ENCODE data around the gene MED13L. TPM values are rescaled to one million over a fixed set of nuclear protein-coding genes. Genes with fewer than 3 reads are reported as not detected.

The MED13L gene
- total and polyA plus RNA-seq, 4 donors: 7.9 to 94.0 (median 37.7) TPM

DNA sequence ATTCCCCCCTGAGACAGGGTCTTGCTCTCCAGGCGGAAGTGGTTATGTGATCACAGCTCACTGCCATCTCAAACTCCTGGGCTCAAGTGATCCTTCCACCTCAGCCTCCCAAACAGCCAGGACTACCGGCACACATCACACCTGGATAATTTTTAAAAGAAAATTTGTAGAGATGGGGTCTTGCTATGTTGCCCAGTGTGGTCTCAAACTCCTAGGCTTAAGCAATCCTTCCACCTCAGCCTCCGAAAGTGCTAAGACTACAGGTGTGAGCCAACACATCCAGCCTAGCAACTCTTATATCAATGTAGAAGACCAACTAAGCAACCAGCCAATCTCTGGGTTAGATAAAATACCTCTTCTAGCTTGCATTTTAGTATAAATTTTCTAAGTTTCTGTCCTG, 297.2 kb downstream of the MED13L start:
- WGBS: 98% methylated on average over 3 of the region's 3 CpGs

DNA sequence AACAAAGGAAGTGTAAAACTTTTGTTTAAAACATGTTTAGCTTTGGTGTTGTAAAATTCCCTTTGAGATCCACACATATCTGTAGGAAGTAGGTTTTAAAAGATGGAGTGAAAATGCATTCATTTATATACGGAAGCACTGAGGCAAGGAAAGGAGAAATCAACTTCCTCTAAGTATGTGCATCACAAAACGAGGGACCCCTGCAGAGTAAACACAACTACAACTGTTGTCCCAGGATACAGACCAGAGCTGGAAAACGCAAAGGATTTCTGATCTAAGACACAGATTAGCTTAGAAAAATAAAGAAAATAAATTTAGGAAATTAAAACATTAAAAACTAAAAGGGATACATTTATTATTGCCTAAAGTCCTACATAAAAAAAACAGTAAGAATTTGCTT, 297.6 kb downstream of the MED13L start:
- no peak for DNase-seq (ENCODE audit: low spot score)
- no peak overlapping the region for H3K27ac ChIP-seq (ENCODE audit: low read depth in 1 of 2, low read length in 2 of 2)
- peaks cover 5 to 44% (median 28%) of the 10 kb centered on the region in 4 donors for H3K36me3 ChIP-seq (ENCODE audit: control insufficient read depth in 4 of 4, insufficient read depth in 3 of 4, low read depth in 1 of 4, low read length in 3 of 4)
- no peaks in the 10 kb centered on the region for H3K27me3 ChIP-seq (ENCODE audit: control insufficient read depth in 4 of 4, insufficient read depth in 4 of 4, low read length in 3 of 4)
- no peaks in the 10 kb centered on the region for H3K9me3 ChIP-seq (ENCODE audit: control insufficient read depth in 4 of 4, low read length in 3 of 4)
- 82% methylated on average over 3 of the region's 3 CpGs for WGBS
- peaks cover 0 to 5% (median 2%) of the 10 kb centered on the region in 4 donors for H3K4me1 ChIP-seq (ENCODE audit: control insufficient read depth in 4 of 4, insufficient read depth in 4 of 4, low read length in 3 of 4)
- H3K4me3 ChIP-seq (ENCODE audit: low read depth in 1 of 3, low read length in 3 of 3): no peak overlapping the region
- TF ChIP-seq HNF4G (IDR thresholded peaks at IDR 0.05): no peak
- TF ChIP-seq FOXA2 (IDR thresholded peaks at IDR 0.05): no peak
- TF ChIP-seq, protein P1, sequence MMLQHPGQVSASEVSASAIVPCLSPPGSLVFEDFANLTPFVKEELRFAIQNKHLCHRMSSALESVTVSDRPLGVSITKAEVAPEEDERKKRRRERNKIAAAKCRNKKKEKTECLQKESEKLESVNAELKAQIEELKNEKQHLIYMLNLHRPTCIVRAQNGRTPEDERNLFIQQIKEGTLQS (IDR thresholded peaks at IDR 0.05): no peak
- no peak for TF ChIP-seq YY1 (IDR thresholded peaks at IDR 0.05)
- TF ChIP-seq NR2F2 (IDR thresholded peaks at IDR 0.05): no peak
- TF ChIP-seq, protein P2, sequence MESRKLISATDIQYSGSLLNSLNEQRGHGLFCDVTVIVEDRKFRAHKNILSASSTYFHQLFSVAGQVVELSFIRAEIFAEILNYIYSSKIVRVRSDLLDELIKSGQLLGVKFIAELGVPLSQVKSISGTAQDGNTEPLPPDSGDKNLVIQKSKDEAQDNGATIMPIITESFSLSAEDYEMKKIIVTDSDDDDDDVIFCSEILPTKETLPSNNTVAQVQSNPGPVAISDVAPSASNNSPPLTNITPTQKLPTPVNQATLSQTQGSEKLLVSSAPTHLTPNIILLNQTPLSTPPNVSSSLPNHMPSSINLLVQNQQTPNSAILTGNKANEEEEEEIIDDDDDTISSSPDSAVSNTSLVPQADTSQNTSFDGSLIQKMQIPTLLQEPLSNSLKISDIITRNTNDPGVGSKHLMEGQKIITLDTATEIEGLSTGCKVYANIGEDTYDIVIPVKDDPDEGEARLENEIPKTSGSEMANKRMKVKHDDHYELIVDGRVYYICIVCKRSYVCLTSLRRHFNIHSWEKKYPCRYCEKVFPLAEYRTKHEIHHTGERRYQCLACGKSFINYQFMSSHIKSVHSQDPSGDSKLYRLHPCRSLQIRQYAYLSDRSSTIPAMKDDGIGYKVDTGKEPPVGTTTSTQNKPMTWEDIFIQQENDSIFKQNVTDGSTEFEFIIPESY (IDR thresholded peaks at IDR 0.05): no peak
- TF ChIP-seq GABPA (IDR thresholded peaks at IDR 0.05 in 1 of 2, conservative IDR thresholded peaks at IDR 0.05 in 1 of 2): no peak
- no peak for TF ChIP-seq RXRA (IDR thresholded peaks at IDR 0.05)
- no peak for TF ChIP-seq RAD21 (IDR thresholded peaks at IDR 0.05)
- no peak for TF ChIP-seq HNF4A (conservative IDR thresholded peaks at IDR 0.05)
- TF ChIP-seq JUND (IDR thresholded peaks at IDR 0.05): no peak
- no peak overlapping the region for H3K9ac ChIP-seq (ENCODE audit: low read depth in 1 of 2, low read length in 2 of 2)

More for the DNA sequence above, 297.2 kb downstream of the MED13L start:
- Histone ChIP-seq H3K27ac (ENCODE audit: low read depth in 1 of 2, low read length in 2 of 2) (no peak overlapping the region), H3K4me3 (ENCODE audit: low read depth in 1 of 3, low read length in 3 of 3) (no peak overlapping the region), H3K9ac (ENCODE audit: low read depth in 1 of 2, low read length in 2 of 2) (no peak overlapping the region), H3K9me3 (ENCODE audit: control insufficient read depth in 4 of 4, low read length in 3 of 4) (no peaks in the 10 kb centered on the region), H3K27me3 (ENCODE audit: control insufficient read depth in 4 of 4, insufficient read depth in 4 of 4, low read length in 3 of 4) (no peaks in the 10 kb centered on the region), H3K36me3 (ENCODE audit: control insufficient read depth in 4 of 4, insufficient read depth in 3 of 4, low read depth in 1 of 4, low read length in 3 of 4) (peaks cover 5 to 42% (median 27%) of the 10 kb centered on the region in 4 donors), H3K4me1 (ENCODE audit: control insufficient read depth in 4 of 4, insufficient read depth in 4 of 4, low read length in 3 of 4) (peaks cover 0 to 5% (median 2%) of the 10 kb centered on the region in 4 donors)
- no peak for DNase-seq (ENCODE audit: low spot score)
- no peak for TF ChIP-seq SP1 (IDR thresholded peaks at IDR 0.05)
- TF ChIP-seq, protein P3, sequence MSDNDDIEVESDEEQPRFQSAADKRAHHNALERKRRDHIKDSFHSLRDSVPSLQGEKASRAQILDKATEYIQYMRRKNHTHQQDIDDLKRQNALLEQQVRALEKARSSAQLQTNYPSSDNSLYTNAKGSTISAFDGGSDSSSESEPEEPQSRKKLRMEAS (IDR thresholded peaks at IDR 0.05): no peak
- TF ChIP-seq RAD21 (IDR thresholded peaks at IDR 0.05): no peak
- TF ChIP-seq JUND (IDR thresholded peaks at IDR 0.05): no peak
- TF ChIP-seq TAF1 (conservative IDR thresholded peaks at IDR 0.05): no peak
- no peak for TF ChIP-seq GABPA (IDR thresholded peaks at IDR 0.05 in 1 of 2, conservative IDR thresholded peaks at IDR 0.05 in 1 of 2)
- TF ChIP-seq FOXA2 (IDR thresholded peaks at IDR 0.05): no peak
- no peak for TF ChIP-seq RXRA (IDR thresholded peaks at IDR 0.05)
- TF ChIP-seq FOXA1 (IDR thresholded peaks at IDR 0.05): no peak

DNA sequence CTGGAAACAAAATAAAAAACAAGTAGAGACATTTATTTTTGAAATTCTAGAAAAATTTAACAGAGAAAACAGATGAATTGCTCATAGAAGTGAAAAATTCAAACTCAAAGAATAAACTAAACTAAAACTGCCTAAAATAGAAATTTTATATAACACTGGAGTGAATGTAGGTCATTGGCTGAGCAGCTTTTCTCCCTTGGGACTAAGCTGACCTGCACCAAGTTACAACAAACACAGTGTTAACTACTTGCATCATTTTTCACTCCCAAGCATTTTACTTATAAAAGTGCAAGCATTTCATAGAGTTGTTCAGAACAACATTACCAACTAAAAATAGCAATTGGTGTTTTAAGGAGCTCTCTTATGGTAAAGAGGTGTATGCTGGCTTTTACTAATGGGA, 298.1 kb downstream of the MED13L start:
- Histone ChIP-seq H3K27me3 (ENCODE audit: control insufficient read depth in 4 of 4, insufficient read depth in 4 of 4, low read length in 3 of 4) (no peaks in the 10 kb centered on the region), H3K9ac (ENCODE audit: low read depth in 1 of 2, low read length in 2 of 2) (peak overlapping the region in 1 of 2 donors; percentile 14), H3K27ac (ENCODE audit: low read depth in 1 of 2, low read length in 2 of 2) (no peak overlapping the region), H3K36me3 (ENCODE audit: control insufficient read depth in 4 of 4, insufficient read depth in 3 of 4, low read depth in 1 of 4, low read length in 3 of 4) (peaks cover 6 to 46% (median 29%) of the 10 kb centered on the region in 4 donors), H3K4me1 (ENCODE audit: control insufficient read depth in 4 of 4, insufficient read depth in 4 of 4, low read length in 3 of 4) (peaks cover 0 to 5% (median 2%) of the 10 kb centered on the region in 4 donors), H3K4me3 (ENCODE audit: low read depth in 1 of 3, low read length in 3 of 3) (no peak overlapping the region), H3K9me3 (ENCODE audit: control insufficient read depth in 4 of 4, low read length in 3 of 4) (no peaks in the 10 kb centered on the region)
- TF ChIP-seq JUND (IDR thresholded peaks at IDR 0.05) (no peak), HNF4A (conservative IDR thresholded peaks at IDR 0.05) (no peak), RXRA (IDR thresholded peaks at IDR 0.05) (no peak), RAD21 (IDR thresholded peaks at IDR 0.05) (no peak), HNF4G (IDR thresholded peaks at IDR 0.05) (no peak), FOXA2 (IDR thresholded peaks at IDR 0.05) (no peak), SP1 (IDR thresholded peaks at IDR 0.05) (no peak), FOXA1 (IDR thresholded peaks at IDR 0.05) (no peak)
- TF ChIP-seq, protein P4, sequence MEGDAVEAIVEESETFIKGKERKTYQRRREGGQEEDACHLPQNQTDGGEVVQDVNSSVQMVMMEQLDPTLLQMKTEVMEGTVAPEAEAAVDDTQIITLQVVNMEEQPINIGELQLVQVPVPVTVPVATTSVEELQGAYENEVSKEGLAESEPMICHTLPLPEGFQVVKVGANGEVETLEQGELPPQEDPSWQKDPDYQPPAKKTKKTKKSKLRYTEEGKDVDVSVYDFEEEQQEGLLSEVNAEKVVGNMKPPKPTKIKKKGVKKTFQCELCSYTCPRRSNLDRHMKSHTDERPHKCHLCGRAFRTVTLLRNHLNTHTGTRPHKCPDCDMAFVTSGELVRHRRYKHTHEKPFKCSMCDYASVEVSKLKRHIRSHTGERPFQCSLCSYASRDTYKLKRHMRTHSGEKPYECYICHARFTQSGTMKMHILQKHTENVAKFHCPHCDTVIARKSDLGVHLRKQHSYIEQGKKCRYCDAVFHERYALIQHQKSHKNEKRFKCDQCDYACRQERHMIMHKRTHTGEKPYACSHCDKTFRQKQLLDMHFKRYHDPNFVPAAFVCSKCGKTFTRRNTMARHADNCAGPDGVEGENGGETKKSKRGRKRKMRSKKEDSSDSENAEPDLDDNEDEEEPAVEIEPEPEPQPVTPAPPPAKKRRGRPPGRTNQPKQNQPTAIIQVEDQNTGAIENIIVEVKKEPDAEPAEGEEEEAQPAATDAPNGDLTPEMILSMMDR (IDR thresholded peaks at IDR 0.05; ENCODE audit: low read depth, low read length, missing input control): no peak
- TF ChIP-seq, protein P5, sequence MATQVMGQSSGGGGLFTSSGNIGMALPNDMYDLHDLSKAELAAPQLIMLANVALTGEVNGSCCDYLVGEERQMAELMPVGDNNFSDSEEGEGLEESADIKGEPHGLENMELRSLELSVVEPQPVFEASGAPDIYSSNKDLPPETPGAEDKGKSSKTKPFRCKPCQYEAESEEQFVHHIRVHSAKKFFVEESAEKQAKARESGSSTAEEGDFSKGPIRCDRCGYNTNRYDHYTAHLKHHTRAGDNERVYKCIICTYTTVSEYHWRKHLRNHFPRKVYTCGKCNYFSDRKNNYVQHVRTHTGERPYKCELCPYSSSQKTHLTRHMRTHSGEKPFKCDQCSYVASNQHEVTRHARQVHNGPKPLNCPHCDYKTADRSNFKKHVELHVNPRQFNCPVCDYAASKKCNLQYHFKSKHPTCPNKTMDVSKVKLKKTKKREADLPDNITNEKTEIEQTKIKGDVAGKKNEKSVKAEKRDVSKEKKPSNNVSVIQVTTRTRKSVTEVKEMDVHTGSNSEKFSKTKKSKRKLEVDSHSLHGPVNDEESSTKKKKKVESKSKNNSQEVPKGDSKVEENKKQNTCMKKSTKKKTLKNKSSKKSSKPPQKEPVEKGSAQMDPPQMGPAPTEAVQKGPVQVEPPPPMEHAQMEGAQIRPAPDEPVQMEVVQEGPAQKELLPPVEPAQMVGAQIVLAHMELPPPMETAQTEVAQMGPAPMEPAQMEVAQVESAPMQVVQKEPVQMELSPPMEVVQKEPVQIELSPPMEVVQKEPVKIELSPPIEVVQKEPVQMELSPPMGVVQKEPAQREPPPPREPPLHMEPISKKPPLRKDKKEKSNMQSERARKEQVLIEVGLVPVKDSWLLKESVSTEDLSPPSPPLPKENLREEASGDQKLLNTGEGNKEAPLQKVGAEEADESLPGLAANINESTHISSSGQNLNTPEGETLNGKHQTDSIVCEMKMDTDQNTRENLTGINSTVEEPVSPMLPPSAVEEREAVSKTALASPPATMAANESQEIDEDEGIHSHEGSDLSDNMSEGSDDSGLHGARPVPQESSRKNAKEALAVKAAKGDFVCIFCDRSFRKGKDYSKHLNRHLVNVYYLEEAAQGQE (IDR thresholded peaks at IDR 0.05): no peak
- TF ChIP-seq, protein P1 (IDR thresholded peaks at IDR 0.05): no peak
- no peak for DNase-seq (ENCODE audit: low spot score)
